ENCODE results near the gene TRPM3.

Gene TRPM3

DNA sequence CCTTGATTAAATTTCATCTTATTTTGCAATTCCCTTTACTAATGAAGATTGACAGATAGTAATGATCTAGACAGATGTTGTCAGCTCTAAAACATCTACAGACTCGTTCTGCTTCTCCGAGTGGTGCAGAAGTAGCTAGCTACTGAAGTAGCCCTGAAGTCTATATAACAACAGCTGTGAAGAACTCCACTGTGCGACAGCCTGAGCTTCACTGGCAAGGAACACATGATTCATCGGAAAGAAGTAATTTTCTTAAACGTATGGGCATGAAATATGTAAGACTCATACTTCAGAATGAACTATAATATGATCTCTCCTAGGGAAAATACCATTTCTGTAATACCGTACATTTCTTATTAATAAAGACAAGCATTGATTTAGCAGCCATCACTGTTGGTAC is 96.2 kb downstream of the TRPM3 start:
- DNase-seq (ENCODE audit: extremely low read depth, low read depth) = no peak
- TF ChIP-seq, protein P1, sequence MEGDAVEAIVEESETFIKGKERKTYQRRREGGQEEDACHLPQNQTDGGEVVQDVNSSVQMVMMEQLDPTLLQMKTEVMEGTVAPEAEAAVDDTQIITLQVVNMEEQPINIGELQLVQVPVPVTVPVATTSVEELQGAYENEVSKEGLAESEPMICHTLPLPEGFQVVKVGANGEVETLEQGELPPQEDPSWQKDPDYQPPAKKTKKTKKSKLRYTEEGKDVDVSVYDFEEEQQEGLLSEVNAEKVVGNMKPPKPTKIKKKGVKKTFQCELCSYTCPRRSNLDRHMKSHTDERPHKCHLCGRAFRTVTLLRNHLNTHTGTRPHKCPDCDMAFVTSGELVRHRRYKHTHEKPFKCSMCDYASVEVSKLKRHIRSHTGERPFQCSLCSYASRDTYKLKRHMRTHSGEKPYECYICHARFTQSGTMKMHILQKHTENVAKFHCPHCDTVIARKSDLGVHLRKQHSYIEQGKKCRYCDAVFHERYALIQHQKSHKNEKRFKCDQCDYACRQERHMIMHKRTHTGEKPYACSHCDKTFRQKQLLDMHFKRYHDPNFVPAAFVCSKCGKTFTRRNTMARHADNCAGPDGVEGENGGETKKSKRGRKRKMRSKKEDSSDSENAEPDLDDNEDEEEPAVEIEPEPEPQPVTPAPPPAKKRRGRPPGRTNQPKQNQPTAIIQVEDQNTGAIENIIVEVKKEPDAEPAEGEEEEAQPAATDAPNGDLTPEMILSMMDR (IDR thresholded peaks at IDR 0.05; ENCODE audit: low read depth, low read length, missing control alignments) = no peak
- no peak overlapping the region for H3K4me3 ChIP-seq (replicated peaks; ENCODE audit: low read depth, low read length)

DNA sequence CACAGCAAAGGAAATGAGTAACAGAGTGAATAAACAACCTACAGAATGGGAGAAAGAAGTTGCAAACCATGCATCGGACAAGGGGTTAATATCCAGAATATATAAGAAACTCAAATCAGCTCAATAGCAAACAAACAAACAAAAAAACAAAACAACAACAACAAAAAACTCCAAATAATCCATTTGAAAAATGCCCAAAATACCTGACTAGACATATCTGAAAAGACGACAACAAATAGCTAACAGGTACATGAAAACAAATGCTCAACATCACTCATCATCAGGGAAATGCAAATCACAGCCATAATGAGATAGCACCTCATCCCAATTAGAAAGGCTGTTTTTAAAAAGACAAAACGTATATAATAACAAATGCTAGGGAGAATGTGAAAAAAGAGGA is 111.2 kb downstream of the TRPM3 start:
- TF ChIP-seq, protein P1 (IDR thresholded peaks at IDR 0.05; ENCODE audit: low read depth, low read length, missing control alignments) = no peak
- H3K4me3 ChIP-seq (replicated peaks; ENCODE audit: low read depth, low read length) = no peak overlapping the region
- no peak for DNase-seq (ENCODE audit: extremely low read depth, low read depth)

DNA sequence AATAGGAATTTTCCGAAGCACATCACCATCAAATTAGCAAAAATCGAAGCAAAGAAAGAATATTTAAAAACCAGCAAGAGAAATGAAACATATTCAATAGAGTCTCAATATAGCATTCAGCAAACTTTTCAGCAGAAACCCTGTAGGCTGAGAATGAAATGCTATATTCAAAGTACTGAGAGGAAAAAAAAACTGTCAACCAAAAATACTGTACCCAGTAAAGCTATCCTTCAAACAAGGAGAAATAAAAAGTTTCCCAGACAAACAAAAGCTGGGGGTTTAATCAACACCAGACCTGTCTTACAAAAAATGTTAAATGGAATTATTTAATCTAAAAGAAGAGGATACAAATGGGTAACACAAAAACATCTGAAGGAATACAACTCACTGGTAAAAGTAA is 116.0 kb downstream of the TRPM3 start:
- TF ChIP-seq, protein P1 (IDR thresholded peaks at IDR 0.05; ENCODE audit: low read depth, low read length, missing control alignments) = no peak
- H3K4me3 ChIP-seq (replicated peaks; ENCODE audit: low read depth, low read length) = no peak overlapping the region
- DNase-seq (ENCODE audit: extremely low read depth, low read depth) = no peak

DNA sequence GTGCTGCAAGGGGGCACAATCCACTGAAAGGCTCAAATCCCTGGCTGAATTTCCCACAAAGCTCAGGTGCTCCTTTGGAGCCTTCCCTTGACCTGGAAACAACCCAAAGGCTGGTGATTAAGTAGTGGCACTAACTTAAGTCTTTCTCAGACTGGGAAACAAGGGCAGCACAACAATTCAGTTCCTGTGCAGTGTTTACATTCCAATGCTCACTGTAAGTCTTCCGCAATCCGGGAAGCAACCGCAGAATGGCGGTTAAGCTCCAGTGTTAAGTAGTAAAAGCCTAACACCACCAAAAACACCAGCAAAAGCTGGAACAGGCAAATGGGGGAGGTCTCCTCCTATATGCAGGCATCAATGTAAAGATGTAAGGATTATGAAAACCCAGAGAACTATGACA is 117.2 kb downstream of the TRPM3 start:
- TF ChIP-seq, protein P1 (IDR thresholded peaks at IDR 0.05; ENCODE audit: low read depth, low read length, missing control alignments) = no peak
- H3K4me3 ChIP-seq (replicated peaks; ENCODE audit: low read depth, low read length) = no peak overlapping the region
- DNase-seq (ENCODE audit: extremely low read depth, low read depth) = no peak

DNA sequence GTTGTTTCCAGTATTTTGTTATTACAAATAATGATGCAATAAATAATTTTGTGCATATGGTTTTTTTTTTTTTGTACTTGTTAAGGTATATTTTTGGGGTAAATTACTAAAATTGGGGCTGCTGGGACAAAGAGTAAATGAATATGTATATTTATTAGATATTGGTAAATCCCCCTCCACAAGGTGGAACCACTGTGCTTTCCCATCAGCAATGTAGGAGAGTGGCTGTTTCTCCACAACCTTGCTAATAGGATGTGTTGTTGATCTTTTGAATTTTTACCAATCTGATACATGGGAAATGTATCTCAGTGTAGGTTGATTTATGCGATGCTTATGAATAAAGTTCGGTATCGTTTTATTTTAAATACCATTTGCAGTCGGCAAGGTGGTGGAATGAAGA is 118.1 kb downstream of the TRPM3 start:
- TF ChIP-seq, protein P1 (IDR thresholded peaks at IDR 0.05; ENCODE audit: low read depth, low read length, missing control alignments) = no peak

DNA sequence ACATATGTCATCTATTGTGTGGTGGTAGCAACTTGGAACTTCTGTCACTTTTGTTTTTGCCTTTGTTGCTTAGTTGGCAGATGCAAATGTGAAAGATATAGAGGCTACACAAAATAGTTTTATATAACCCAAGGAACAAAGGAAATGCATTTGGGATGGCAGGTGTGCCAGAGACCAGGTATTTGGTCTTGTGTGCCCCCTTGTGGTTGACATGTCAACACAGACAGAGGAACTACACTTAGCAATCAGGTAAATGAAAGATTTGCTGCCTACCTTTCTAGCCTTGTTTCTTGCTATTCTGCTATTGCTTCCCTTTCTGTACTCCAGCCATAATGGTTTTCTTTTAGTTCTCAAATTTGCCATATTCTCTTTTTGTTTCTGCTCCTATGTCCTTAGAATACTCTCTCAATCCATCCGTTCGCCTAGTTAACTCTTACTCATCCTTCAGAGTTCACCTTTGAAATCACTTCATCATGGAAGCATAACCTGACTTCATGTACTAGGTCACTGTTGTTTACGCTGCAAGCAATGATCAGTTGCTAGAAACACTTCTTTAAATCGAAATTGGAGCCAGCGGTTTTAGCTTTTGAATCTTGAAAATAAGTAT is 119.5 kb downstream of the TRPM3 start:
- no peak for DNase-seq (ENCODE audit: extremely low read depth, low read depth)
- TF ChIP-seq, protein P1 (IDR thresholded peaks at IDR 0.05; ENCODE audit: low read depth, low read length, missing control alignments) = peak; percentile 49
- H3K4me3 ChIP-seq (replicated peaks; ENCODE audit: low read depth, low read length) = no peak overlapping the region

More for the DNA sequence above, 118.1 kb downstream of the TRPM3 start:
- H3K4me3 ChIP-seq (replicated peaks; ENCODE audit: low read depth, low read length) = no peak overlapping the region
- DNase-seq (ENCODE audit: extremely low read depth, low read depth) = no peak

DNA sequence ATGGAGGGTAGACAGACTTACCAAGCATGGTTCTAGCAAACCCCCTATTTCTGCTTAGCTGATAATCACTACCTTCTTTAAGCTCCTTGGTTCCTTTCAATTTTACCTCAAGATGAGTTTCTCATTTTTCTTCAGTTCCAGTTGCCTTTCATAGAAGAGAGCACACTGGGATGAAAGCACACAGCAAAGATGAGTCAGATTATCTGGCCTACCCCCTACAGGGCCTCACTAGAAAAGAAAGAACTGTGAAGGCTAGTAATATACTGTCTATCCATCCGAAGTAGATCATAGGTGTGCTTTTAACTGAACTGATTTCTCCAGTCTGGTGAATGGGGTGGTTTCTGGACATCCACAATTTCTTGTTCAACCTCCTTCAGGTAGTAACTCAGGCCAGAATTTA is 122.5 kb downstream of the TRPM3 start:
- DNase-seq (ENCODE audit: extremely low read depth, low read depth) = no peak
- no peak overlapping the region for H3K4me3 ChIP-seq (replicated peaks; ENCODE audit: low read depth, low read length)
- TF ChIP-seq, protein P1 (IDR thresholded peaks at IDR 0.05; ENCODE audit: low read depth, low read length, missing control alignments) = no peak
